GM19035 (cell line): Measurements from ENCODE around the gene SFI1.
"Not testable (repeated sequence)": the region's sequence is repeated elsewhere in the genome, so short reads cannot be mapped to it uniquely, and the experiment has no call there.

Experiments used
- ATAC-seq: cut with Tn5 transposase; IDR thresholded peaks from one replicate; pipeline ENCODE4 v1.9.1; 2021; ENCODE audit not compliant: unreplicated experiment

SFI1 gene

DNA sequence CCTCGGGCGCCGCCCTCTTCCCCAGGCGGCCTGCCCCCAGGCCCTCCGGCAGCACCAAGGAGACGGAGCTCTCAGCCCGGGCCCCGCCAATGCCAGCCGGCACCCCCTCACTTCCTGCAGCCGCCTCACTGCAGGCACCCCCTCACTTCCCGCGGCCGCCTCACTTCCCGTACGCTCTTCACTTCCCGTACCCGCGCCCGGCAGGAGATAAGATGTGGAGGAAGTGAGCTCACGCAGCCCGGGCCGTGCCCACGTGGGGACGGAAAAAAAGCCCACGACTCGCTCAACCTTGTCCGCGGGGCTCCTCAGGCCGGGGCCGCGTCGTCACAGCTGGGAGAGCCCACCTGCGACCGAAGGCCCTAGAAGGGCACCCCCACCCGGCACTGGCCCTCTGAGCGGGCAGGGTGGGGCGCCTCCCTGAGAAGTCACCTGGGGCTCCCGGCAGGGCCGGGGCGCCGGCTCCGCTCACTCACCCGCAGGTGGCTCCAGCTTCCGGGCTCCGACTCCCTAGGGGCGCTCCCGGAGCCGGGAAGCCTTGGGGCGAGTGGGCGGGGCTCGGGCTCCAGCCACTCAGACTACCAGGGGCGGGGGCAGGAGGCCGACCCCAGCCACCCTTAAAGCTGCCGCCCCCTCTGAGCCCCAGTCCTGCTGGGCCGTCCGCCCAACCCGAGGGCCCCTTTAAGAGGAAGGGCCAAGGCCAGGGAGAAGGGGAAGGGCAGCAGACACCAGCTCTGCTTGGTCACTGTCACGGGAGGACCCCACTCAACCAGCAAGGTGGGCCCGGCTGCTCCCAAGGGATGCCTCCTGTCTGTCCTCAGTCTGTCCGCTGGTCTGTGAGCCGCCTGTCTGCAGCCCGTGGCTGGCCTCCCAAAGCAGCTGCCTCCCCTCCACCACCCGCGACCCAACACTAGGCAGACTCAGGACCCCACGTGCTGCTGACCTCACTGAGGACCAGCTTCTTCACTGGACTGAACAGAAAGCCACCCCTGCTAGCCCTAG lies 134.3 kb downstream of the SFI1 start:
- peak; percentile 51 for ATAC-seq

DNA sequence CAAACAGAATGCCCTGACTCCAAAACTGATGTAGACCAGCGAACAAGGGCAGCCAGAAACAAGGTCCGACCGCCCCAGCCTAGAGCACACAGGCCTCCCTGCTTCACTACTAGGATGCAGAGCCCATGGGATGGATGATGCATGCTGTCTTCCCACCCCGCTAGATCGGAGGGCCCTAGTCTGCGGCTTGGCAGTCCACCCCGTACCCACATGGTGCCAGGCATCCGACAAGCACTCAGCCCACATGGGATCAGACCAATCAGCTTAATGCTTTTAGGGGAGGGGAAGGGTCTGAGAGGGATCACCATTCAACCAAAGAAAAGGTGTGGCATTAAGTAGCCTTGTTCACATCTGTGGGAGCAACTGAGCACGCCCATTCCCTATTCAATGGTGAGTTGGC lies 135.1 kb downstream of the SFI1 start:
- ATAC-seq = no peak

DNA sequence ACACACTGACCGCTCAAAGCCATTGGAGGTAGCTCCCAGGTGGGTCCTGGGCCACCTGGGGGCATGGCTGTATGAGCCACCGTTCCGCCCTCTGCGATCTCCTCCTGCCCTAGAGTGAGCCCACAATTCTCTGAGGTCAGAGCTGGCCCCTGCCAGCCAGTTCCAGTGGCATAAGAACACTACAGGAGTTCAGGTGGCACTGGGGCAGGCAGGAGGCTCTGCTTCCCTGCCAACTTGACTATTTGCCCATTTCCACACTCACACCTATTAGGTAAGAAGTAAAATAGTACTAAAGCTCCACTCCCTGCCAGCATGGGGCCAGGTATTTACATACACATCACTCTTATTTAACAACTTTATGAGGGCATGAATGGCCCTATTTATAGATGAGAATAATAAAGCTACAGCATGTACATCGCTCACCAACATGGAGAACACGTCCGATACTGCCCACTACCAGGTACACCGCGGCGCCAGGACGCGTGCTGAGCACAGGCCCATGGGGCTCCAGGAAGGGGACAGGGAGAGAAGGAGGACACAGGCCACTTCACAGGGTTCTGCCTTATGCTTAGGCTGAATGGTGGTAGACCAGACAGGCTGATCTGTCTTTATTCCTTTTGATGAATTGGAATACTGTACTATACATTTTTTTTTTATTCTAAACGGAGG lies 139.4 kb downstream of the SFI1 start:
- no peak for ATAC-seq

DNA sequence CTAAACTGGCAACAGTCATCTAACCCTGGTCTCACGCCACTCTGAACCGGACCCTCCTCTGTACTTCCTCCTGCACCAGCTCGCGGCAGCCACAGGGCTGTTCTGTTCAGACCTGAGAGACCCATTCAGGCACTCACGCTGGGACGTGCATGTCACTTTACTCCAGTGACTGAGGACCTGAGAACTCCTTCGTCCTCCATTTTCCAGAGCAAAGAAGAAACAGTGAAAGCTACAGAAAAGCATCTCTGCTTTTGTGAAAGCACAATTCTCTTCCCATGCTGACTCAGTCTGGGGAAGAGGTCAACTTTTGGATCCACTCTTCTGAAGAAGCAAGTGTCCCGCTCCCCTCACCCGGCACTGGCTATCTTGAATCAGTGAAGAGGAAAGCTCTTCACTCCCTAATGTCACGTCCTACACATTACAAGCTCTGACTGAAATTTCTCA lies 141.1 kb downstream of the SFI1 start:
- peak; percentile 52 for ATAC-seq

DNA sequence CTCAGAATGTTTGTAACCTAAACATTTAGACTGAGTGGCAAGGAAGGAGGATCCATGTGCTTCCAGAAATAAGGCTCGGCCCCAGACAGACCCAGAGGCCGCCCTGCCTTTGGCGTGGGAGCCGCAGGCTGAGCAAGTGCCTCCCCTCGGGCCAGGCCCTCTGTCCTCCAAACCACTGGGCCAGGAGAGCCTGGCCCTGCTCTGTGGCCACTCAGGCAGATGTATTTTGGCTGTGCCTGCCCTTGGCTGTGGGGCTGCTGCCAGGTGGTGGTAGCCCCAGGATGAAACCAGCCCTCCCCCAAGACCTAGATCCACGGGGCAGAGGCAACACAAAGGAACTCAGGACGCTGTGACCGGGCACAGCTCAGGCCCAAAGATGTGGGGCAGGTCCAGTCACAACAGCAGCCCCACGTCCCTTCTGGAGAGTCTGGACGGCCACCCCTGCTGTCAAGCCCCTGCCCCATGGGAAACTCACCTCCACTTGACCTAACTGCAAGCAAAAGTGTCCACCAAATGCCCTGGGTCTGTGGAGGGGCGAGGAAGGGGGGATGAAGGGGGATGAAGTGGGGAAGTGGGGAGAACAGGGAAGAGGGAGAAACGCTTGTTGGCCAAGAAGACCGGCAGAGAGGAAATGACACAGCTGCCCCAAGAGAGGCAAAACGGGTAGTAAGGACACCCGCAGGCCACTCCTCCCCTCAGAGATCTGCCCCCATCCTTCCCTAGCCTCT lies 141.7 kb downstream of the SFI1 start:
- ATAC-seq = peak; percentile 54

DNA sequence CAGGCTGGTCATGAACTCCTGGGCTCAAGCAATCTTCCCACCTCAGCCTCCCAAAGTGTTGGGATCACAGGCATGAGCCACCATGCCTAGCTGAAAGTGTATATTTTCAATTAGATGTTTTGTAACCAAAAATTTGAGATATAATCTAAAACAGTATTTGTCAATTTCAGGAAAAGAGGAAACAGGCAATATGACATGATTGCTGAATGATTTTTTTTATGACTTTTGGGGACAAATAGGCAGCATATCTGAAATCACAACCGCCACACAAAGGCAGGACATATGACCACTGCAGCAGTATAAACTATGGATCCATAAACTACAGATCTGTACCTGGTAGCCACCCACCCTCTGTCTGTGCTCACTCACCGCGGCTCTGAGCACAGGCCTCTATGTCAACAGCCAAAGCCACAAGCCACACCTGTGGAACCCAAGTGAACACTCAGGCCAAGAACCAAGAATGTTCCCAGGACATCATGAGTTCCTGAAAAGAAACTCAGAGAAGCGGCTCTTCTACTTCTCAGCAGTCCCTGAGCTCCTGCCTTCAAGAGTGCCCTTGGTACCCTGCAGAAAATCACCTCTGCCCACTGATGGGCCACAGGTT lies 143.2 kb downstream of the SFI1 start:
- no peak for ATAC-seq

DNA sequence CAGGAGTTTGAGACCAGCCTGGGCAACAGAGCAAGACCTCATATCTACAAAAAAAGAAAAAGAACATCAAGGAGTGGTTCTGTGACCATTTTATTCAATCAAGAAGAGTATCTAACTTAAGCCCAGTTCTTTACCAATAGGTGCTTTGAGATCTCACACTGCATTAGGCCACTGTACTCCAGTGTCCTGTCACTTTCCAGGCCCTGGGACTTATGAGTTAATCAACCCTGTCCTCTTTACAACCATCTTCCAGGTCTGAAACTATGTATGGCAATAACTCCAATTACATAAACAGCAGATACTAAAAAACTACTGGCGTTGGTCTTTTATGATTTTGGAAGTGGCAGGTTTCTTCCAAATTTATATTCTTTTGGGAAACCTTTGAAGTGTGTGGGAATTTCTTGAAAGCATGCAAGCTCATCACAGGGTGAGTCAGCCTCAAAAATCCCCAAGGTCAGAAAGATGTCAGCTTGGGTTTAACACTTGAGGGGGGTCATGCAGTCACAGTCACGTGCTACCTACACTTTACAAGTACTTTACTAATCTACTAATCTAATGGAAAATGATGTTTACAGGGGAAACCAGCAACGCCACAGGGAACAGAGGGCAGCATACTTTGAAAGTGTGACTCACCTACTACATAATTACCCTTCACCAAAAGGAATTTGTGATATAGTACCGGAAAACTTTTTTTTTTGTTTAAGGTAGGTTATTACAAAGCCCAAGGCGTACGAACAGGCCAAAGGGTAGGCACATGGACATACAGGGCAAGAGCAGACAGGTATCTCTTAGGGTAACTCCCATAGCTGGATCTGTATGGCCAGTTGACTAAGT lies 150.1 kb downstream of the SFI1 start:
- ATAC-seq = peak; percentile 53

DNA sequence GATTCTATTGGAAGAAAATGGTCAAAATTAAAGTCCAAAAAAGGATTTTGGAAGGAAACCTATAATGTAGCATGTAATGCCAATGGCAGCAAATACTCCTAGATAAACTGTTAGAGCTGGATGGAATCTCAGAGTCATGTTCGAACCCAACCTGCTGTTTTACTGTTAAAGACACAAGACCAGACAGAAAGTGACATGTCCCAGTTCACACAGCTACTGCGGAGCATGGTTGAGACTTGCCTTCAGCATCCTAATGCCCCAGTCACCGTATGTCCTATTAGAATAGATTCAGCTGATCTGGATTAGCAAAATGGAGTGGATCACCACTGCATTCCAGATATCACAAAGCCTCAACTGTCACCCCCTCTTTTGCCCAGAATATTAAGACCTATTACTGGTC lies 150.7 kb downstream of the SFI1 start:
- ATAC-seq = no peak

DNA sequence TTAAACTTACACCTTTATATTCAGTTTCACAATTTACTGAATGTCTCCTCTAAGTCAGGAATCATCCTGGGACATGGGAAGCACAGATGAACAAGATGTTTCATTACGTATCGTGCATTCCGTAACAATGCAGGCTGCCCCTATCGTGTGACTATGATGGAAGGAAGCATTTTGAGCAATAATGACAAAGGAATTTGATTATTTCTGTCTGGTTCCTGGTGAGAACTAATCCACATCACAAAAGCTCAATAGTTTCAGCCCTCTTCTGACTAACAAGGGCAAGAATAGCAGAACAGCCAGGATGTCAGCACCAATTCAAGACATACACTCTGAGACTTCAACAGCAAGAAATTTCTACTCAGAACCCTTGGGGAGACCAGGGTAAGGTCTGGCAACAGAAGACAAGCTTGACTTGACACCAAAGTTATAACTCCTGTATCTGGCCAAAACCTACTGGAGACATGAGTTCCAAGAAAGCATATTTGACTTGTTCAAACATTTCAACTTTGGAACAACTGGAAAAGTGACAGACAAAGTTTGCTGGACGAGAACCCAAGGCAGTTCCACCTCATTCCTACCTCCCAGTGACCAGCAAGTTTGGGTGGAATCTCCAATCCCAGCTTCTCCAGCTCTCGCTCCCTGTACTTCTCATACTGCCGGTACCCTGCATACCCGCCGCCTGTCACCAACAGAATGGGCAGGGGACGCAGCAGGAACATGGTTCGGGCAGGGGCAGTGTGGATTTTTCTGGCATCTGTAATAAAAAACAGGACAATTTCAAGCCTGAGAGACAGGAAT lies 151.4 kb downstream of the SFI1 start:
- no peak for ATAC-seq

DNA sequence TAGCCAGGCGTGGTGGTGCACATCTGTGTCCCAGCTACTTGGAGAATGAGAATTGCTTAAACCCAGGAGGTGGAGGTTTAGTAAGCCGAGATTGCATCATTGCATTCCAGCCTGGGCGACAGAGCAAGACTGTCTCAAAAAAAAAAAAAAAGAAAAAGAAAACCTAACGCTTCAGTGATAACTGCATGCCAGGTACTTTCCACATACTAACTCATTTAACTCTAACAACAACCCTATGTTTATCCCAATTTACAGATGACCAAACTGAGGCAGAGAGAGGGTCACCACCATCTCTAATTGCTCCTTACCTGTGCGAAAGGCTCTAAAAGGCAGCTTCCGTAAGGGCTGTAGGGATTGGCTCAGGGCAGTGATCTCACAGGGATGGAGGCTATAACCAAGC lies 154.1 kb downstream of the SFI1 start:
- ATAC-seq = no peak

DNA sequence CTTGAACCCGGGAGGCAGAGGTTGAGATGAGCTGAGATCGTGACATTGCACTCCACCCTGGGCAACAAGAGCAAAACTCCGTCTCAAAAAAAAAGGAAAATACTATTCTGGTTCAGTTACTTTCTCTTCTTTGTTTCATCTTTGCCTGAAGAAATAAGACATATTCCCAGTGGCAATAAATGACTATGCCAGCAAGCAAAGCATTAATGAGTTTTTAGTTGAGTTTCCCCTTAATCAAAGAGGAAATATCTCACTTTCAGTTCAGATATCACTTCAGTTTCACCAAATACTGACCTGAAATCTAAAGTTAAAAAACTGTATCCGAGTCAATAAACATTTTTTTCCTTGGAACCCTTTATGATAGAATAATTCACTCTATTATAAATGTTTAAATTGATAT lies 155.3 kb downstream of the SFI1 start:
- ATAC-seq = no peak

DNA sequence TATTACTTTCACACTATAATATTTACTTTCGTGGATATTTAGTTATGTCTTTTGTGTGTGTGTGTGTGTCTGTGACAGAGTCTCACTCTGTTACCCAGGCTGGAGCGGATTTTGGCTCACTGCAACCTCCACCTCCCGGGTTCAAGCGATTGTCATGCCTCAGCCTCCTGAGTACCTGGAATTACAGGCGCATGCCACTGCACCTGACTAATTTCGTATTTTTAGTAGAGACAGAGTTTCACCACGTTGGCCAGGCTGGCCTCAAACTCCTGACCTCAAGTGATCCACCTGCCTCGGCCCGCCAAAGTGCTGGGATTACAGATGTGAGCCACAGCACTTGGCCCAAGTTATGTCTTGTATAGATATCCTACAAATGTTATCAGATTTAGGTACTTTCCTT lies 155.8 kb downstream of the SFI1 start:
- ATAC-seq = no peak

DNA sequence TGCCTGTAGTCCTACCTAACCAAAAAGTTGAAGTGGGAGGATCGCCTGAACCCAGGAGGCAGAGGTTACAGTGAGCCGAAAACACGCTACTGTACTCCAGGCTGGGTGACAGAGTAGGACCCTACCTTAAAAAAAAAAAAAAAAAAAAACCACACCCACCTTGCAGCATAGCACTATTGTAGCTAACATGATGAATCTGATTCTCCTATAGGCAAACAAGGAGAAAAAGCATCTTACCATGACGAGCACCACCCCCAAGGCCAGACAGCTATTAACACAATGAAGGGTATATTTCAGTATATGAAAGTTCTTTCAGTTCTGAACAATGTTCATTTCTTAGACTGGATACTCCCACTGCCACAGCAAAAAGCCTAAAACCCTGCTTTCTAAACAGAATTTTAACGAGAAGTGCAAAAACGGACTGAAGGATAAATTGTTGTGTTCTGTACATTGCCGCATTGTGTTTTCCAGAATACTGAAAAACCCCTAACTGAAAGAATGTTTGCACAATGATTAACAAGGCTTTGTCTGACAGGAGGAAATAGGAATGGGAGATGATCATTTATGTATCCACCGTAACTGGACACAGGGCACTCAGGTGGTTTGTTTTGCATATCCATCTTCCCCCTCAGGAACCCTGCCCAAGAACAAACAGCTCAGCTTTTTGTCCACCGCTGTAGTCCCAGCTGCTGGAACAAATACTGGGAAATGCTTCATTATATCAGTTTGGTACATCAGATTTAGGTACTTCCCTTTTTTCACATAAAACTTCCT lies 156.8 kb downstream of the SFI1 start:
- ATAC-seq = no peak

DNA sequence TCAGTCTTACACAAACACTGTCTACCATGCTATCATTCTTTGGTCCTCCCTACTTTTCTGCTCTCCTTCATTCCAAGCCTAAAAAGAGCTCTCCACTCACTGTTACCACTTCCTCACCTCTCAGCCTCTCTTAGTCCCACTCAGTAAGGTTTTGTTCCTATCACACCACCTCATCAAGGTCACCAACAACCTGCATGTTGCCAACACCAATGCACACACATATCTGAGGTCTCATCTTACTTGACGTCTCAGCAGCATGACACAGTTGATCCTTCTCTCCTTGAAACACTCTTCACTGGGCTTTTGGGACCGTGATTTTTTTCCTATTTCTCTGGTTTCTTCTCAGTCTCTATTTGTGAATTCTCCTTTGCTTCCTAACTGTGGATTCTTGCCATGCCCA lies 157.6 kb downstream of the SFI1 start:
- no peak for ATAC-seq

DNA sequence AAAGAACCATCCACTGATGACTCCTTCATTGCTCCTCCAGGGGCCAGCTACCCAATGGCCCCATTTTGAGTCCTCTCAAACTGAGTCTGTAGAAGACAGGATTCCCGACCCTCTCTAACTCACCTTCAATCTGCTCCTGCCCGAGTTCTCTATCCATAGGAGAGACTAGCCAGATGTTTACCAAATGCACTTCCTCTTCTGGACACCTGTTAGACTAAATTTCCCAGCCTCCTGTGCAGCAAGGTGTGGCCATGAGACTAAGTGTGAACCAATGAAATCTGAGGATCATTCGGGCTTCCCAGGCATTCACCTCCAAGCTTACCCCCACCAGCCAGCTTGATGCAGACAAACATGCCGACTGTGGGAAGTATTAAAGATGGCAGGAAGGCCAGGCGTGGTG lies 158.1 kb downstream of the SFI1 start:
- no peak for ATAC-seq

DNA sequence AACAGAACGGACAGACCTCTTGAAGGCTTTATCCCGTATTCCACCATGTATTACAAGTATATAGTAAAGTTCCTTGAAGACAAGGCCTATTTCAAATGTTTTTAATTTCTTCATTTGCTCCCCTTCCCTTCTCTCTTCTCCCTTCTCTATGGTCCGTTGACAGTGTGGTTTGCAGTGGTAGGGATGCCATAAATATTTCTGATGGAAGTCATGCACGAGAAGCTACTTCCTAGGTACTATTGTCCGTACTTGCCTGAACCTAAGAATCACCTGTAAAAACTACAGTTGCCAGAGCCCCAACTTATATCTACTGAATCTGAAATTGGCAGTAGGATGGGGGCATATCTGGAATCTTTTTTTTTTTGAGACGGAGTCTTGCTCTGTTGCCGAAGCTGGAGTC lies 162.9 kb downstream of the SFI1 start:
- ATAC-seq = no peak

DNA sequence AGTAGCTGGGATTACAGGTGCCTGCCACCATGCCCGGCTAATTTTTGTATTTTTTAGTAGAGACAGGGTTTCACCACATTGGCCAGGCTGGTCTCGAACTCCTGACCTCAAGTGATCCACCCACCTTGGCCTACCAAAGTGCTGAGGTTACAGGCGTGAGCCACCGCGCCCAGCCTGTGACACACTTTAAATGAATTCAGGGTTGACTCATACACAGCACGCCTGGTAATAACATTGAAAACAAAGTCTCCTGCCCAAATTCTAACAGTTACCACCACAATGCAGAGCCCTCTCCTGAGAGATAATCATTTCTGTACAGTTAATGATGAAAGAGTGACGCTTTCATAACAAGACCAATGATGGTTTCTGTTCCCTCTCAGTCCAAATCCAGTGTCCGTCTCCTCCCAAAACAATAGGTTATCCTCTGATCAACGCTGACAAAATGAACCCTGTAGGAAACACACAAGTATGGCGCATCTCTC lies 164.6 kb downstream of the SFI1 start:
- not testable (repeated sequence) for ATAC-seq

DNA sequence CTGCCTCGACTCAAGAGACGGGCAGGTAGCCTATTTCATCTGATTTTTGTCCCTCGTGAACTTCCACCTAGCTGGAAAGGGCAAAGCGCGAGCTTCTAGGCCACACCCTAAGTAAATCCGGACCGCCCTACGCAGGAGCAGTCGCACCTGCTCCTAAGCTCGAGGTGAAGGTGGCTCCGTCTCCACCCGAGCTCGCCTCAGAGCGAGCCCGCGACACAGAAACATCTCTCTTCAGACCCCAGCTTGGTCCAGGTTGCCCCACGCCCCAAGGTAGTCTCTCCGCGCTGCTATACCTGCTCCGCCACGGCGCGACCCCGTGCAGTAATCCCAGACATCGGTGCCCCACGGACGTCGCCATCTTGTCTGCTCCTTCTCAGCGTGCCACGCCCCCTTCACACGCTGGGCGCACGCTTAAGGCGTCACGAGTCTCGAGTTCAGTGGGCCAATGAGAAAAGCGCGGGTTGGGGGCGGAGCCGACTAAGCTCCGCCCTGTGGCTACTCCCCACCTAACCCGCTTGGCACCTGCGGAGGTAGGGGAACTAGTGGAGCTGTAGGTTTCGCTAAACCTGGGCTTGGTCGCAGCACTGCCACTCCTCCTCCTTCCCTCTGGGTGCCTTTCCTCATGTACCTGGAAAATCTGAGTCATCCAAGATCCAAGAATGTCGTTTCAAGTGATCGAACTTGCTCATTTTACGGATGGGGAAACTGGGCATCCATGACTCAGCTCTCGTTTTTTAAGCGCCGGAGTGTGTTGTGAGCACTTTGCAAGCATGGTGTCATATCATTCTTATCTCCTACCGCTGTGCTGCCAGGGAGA lies 165.7 kb downstream of the SFI1 start, which contains the start of gene PISD:
Gene PISD, minus strand, starts transcription at position 365 of the 817 bp plus-strand sequence. Its CDS starts 7 bp downstream, at position 358.
- ATAC-seq = peak; percentile 87
